OCI-LY7 (cell line): ENCODE results near the gene CTNND2.

ENCODE experiments used
- CTCF ChIP-seq: fragments of 200-600 bp; sonication (generic); conservative IDR thresholded peaks from 2 replicates; pipeline ENCODE4 v1.5.1; 2014; ENCODE audit warnings: mild to moderate bottlenecking, antibody characterized with exemption, low read length, moderate library complexity, mixed read lengths
- EZH2phosphoT487 ChIP-seq: fragments of 200-600 bp; sonication (generic); IDR thresholded peaks from 2 replicates; pipeline ENCODE4 v1.6.1; 2018; ENCODE audit warnings: low read depth, borderline replicate concordance, mild to moderate bottlenecking, mixed run types, antibody characterized with exemption, low read length, moderate library complexity, mixed read lengths

GRCh38 chr5:11385901-11386293 is 518.3 kb downstream of the CTNND2 start:
- TF ChIP-seq CTCF = no peak
- no peak for TF ChIP-seq EZH2phosphoT487
